ENCODE data around the gene DPH2.

- TF ChIP-seq POLR2A (IDR thresholded peaks at IDR 0.05) (no peak), CTCF (IDR thresholded peaks at IDR 0.05) (no peak)
Observed at GRCh38 chr1:43933386-43934100, 36.3 kb upstream of the DPH2 start, which contains the start of gene ARTN.

All from adrenal gland (tissue), 5 donors.